ENCODE measurements around the gene CFAP157.

CFAP157 gene

DNA sequence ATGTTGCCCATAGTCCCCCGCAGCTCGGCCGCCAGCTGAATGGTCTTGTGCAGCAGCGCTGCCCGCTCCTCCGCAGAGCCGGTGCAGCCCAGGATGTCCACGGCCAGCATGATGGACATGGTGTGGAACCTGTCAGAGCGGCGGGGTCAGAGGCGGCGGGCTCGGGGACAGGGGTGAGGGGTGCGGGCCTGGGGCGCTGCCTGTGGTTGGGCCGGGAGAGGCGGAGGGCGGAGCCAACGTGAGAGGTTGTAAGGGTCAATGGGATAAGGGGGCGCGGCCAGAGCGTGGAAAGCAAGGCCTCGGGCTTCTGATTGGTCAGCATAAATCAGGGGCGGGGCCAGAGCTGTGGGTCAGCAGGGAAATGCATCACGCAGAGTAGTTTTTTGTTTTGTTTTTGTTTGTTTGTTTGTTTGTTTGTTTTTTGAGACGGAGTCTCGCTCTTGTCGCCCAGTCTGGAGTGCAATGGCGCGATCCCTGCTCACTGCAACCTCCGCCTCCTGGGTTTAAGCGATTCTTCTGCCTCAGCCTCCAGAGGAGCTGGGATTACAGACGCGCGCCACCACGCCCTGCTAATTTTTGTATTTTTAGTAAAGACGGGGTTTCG is 35.1 kb downstream of the CFAP157 start:
- no peak for DNase-seq (ENCODE audit: low read depth, low spot score)
- Histone ChIP-seq H3K4me3 (no peak overlapping the region), H3K9ac (ENCODE audit: insufficient read length) (no peak overlapping the region), H3K36me3 (ENCODE audit: insufficient read depth, low read length) (no peaks in the 10 kb centered on the region), H3K27ac (no peak overlapping the region), H3K9me3 (ENCODE audit: low read depth, low read length) (no peaks in the 10 kb centered on the region)
- TF ChIP-seq EZH2 (IDR thresholded peaks at IDR 0.05): no peak
- no peak for TF ChIP-seq POLR2AphosphoS5 (IDR thresholded peaks at IDR 0.05; ENCODE audit: borderline replicate concordance, low read depth, low read length)
- no peak for TF ChIP-seq FOXP2 (optimal IDR thresholded peaks at IDR 0.05; ENCODE audit: control extremely low read depth, extremely low read length, insufficient read depth)

- Histone ChIP-seq H3K27ac (no peak overlapping the region), H3K9ac (ENCODE audit: insufficient read length) (no peak overlapping the region), H3K4me3 (no peak overlapping the region), H3K9me3 (ENCODE audit: low read depth, low read length) (no peaks in the 10 kb centered on the region), H3K36me3 (ENCODE audit: insufficient read depth, low read length) (no peaks in the 10 kb centered on the region)
- DNase-seq (ENCODE audit: low read depth, low spot score): peak; percentile 16
- TF ChIP-seq POLR2AphosphoS5 (IDR thresholded peaks at IDR 0.05; ENCODE audit: borderline replicate concordance, low read depth, low read length): no peak
- TF ChIP-seq EZH2 (IDR thresholded peaks at IDR 0.05): no peak
- TF ChIP-seq FOXP2 (optimal IDR thresholded peaks at IDR 0.05; ENCODE audit: control extremely low read depth, extremely low read length, insufficient read depth): no peak
Observed at GRCh38 chr9:127742435-127743088, 35.8 kb downstream of the CFAP157 start.

DNA sequence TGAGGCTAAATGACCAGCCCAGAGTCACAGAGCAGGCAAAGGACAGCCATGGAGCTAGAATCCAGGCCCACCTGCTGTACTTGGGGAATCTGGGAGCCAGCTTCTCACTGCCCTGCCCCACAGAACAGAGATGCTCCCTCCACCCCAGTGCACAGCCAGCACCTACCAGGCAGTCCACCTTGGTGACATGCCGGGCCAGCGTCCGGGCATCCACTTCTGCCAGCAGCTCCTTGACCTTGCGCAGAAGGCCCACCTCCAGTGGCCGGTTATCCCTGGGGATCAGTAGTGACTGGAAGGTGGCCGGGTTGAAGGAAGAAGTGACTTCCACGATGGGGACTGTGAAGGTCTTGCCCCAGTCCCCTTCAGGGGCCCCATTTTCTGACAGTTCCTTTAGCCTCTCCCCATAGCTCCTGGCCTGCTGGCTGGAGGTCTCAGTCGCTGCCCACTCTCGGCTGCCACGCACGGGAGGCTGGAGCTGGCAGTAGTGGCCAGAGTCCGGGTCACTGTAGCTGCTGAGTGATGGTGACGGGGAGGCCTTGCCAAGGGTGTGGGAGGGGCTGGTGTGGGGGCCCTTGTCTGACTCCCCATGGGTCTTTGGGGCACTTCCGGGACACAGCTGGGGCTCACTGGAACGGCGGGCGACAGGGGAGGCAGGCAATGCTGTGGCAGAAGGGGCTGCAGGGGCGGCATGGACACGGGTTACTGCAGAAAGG is 37.8 kb downstream of the CFAP157 start:
- Histone ChIP-seq H3K27ac (no peak overlapping the region), H3K36me3 (ENCODE audit: insufficient read depth, low read length) (no peaks in the 10 kb centered on the region)

DNA sequence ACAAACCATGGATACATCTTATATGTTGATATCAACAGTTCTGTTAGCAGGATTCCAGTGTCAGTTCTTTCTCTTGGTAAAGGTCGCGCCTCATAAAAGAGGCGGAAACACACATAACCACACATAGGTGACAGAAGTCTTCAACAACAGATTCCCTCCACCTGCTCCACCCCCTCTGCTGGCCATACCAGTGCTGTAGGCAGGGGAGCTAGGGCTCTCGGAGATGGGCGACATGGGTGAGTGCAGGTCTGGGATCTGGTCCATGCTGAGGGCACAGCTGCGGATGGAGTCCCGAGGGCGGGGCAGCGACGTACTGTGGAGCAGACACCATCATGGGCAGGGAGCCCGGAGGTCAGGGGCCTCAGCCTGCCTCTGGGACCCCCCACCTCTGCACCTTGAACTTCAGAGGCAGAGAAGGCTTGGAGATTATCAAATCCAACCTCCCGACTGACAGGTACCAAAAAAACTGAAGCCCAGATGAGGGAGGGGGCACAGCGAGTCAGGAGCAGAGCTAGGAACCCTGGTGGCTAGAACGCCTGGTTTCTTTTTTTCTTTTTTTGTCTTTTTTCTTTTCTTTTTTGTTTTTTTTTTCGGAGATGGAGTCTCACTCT is 40.3 kb downstream of the CFAP157 start:
- no peak overlapping the region for H3K27ac ChIP-seq
- H3K36me3 ChIP-seq (ENCODE audit: insufficient read depth, low read length): no peaks in the 10 kb centered on the region
- no peaks in the 10 kb centered on the region for H3K9me3 ChIP-seq (ENCODE audit: low read depth, low read length)
- H3K9ac ChIP-seq (ENCODE audit: insufficient read length): no peak overlapping the region
- DNase-seq (ENCODE audit: low read depth, low spot score): no peak
- H3K4me3 ChIP-seq: no peak overlapping the region
- TF ChIP-seq FOXP2 (optimal IDR thresholded peaks at IDR 0.05; ENCODE audit: control extremely low read depth, extremely low read length, insufficient read depth) (no peak), EZH2 (IDR thresholded peaks at IDR 0.05) (no peak), POLR2AphosphoS5 (IDR thresholded peaks at IDR 0.05; ENCODE audit: borderline replicate concordance, low read depth, low read length) (no peak)

More for the DNA sequence above, 37.8 kb downstream of the CFAP157 start:
- no peak for DNase-seq (ENCODE audit: low read depth, low spot score)
- TF ChIP-seq FOXP2 (optimal IDR thresholded peaks at IDR 0.05; ENCODE audit: control extremely low read depth, extremely low read length, insufficient read depth): no peak
- no peak for TF ChIP-seq POLR2AphosphoS5 (IDR thresholded peaks at IDR 0.05; ENCODE audit: borderline replicate concordance, low read depth, low read length)
- no peak for TF ChIP-seq EZH2 (IDR thresholded peaks at IDR 0.05)
- no peak overlapping the region for H3K4me3 ChIP-seq
- H3K9ac ChIP-seq (ENCODE audit: insufficient read length): no peak overlapping the region
- no peaks in the 10 kb centered on the region for H3K9me3 ChIP-seq (ENCODE audit: low read depth, low read length)

GRCh38 chr9:127749090-127749787 is 42.5 kb downstream of the CFAP157 start:
- no peaks in the 10 kb centered on the region for H3K36me3 ChIP-seq (ENCODE audit: insufficient read depth, low read length)
- DNase-seq (ENCODE audit: low read depth, low spot score): no peak
- no peak overlapping the region for H3K4me3 ChIP-seq
- no peak for TF ChIP-seq FOXP2 (optimal IDR thresholded peaks at IDR 0.05; ENCODE audit: control extremely low read depth, extremely low read length, insufficient read depth)
- no peak for TF ChIP-seq POLR2AphosphoS5 (IDR thresholded peaks at IDR 0.05; ENCODE audit: borderline replicate concordance, low read depth, low read length)
- no peak for TF ChIP-seq EZH2 (IDR thresholded peaks at IDR 0.05)
- no peak overlapping the region for H3K9ac ChIP-seq (ENCODE audit: insufficient read length)
- no peak overlapping the region for H3K27ac ChIP-seq
- H3K9me3 ChIP-seq (ENCODE audit: low read depth, low read length): no peaks in the 10 kb centered on the region

GRCh38 chr9:127751269-127752054 is 44.7 kb downstream of the CFAP157 start:
- H3K27ac ChIP-seq: no peak overlapping the region
- H3K9me3 ChIP-seq (ENCODE audit: low read depth, low read length): no peaks in the 10 kb centered on the region
- no peak for TF ChIP-seq POLR2AphosphoS5 (IDR thresholded peaks at IDR 0.05; ENCODE audit: borderline replicate concordance, low read depth, low read length)
- no peak for DNase-seq (ENCODE audit: low read depth, low spot score)
- H3K9ac ChIP-seq (ENCODE audit: insufficient read length): no peak overlapping the region
- H3K4me3 ChIP-seq: no peak overlapping the region
- H3K36me3 ChIP-seq (ENCODE audit: insufficient read depth, low read length): no peaks in the 10 kb centered on the region

GRCh38 chr9:127753148-127753547 is 46.4 kb downstream of the CFAP157 start:
- DNase-seq (ENCODE audit: low read depth, low spot score): no peak
- no peak overlapping the region for H3K9ac ChIP-seq (ENCODE audit: insufficient read length)
- H3K36me3 ChIP-seq (ENCODE audit: insufficient read depth, low read length): no peaks in the 10 kb centered on the region
- H3K9me3 ChIP-seq (ENCODE audit: low read depth, low read length): no peaks in the 10 kb centered on the region
- no peak overlapping the region for H3K27ac ChIP-seq
- TF ChIP-seq FOXP2 (optimal IDR thresholded peaks at IDR 0.05; ENCODE audit: control extremely low read depth, extremely low read length, insufficient read depth): no peak
- no peak for TF ChIP-seq EZH2 (IDR thresholded peaks at IDR 0.05)
- no peak for TF ChIP-seq POLR2AphosphoS5 (IDR thresholded peaks at IDR 0.05; ENCODE audit: borderline replicate concordance, low read depth, low read length)
- no peak overlapping the region for H3K4me3 ChIP-seq
